Tibial nerve (tissue), 4 donors: Measurements from ENCODE around the gene RPE. TPM values are rescaled to one million over a fixed set of nuclear protein-coding genes. Genes with fewer than 3 reads are reported as not detected.
A peak's percentile ranks its signal among the peaks of the same experiment; 100 is the strongest.

Experiments used
- DNase-seq, 2 donors: peaks; one replicate each; pipeline ENCODE4 v3.0.0-alpha.2; 2019; ENCODE audit warnings: low spot score in 2 of 2
- H3K27ac ChIP-seq, 4 donors: fragments of 200-600 bp; sonication (generic) in 3 of 4; one replicate each; pipeline ENCODE4 v1.5.1; 2017 to 2019; ENCODE audit warnings: mild to moderate bottlenecking in 1 of 4
- H3K27me3 ChIP-seq, 2 donors: fragments of 200-600 bp; sonication (generic) in 1 of 2; one replicate each; pipeline versions ENCODE4 v1.5.1 to v1.6.0; 2017 to 2019
- H3K36me3 ChIP-seq, 3 donors: fragments of 200-600 bp; sonication (generic); one replicate each; pipeline ENCODE4 v1.5.1; 2018 to 2019
- H3K4me1 ChIP-seq, 4 donors: fragments of 200-600 bp; sonication (generic) in 3 of 4; one replicate each; pipeline ENCODE4 v1.5.1; 2017 to 2019
- H3K4me3 ChIP-seq, 4 donors: fragments of 200-600 bp; sonication (generic) in 3 of 4; one replicate each; pipeline ENCODE4 v1.5.1; 2017 to 2019; ENCODE audit warnings: mild to moderate bottlenecking in 1 of 4, moderate library complexity in 1 of 4
- H3K9me3 ChIP-seq, 4 donors: fragments of 200-600 bp; sonication (generic) in 3 of 4; one replicate each; pipeline ENCODE4 v1.5.1; 2017 to 2019
- CTCF ChIP-seq, 5 experiments: fragments of 200-600 bp in 3 of 5; fragments of 450-650 bp in 2 of 5; sonication (generic) in 3 of 5; IDR thresholded peaks; one replicate each; pipeline ENCODE4 v1.5.1; 2016 to 2019; ENCODE audit warnings: antibody characterized with exemption in 5 of 5, mild to moderate bottlenecking in 3 of 5, moderate library complexity in 2 of 5
- EP300 ChIP-seq, 2 donors: sonication (generic); formaldehyde crosslinking; IDR thresholded peaks; one replicate each; pipeline ENCODE4 v1.6.1; 2017; ENCODE audit warnings: antibody characterized with exemption in 2 of 2, mild to moderate bottlenecking in 1 of 2
- POLR2A ChIP-seq, 2 donors: fragments of 450-650 bp; IDR thresholded peaks; one replicate each; pipeline ENCODE4 v1.6.1; 2017; ENCODE audit warnings: antibody characterized with exemption in 2 of 2, mild to moderate bottlenecking in 2 of 2, moderate library complexity in 2 of 2
- WGBS, 2 donors: methylation state at CpG; one replicate each; pipeline ENCODE4 v1.1.5; 2018; 5-methylcytosine and 5-hydroxymethylcytosine counted together
- total RNA-seq, 4 donors: library from RNA; depleted of rRNA; stranded (reverse); fragments of >200 nt; gene quantifications; one replicate each; pipeline ENCODE4 v1.1.0, GENCODE V29; 2016

The RPE gene
- total RNA-seq, 4 donors from 2014 or later, result 42.0 to 83.0 (median 58.5) TPM

GRCh38 chr2:209998596-209998995 is 3.8 kb upstream of the RPE start:
- Histone ChIP-seq H3K4me3 (no peak overlapping the region), H3K4me1 (peaks cover 3 to 11% (median 9%) of the 10 kb centered on the region in 4 donors), H3K27me3 (no peaks in the 10 kb centered on the region), H3K27ac (no peak overlapping the region), H3K36me3 (no peaks in the 10 kb centered on the region), H3K9me3 (no peaks in the 10 kb centered on the region)
- no peak for DNase-seq
- WGBS, 2 donors, result 20 to 26% methylated on average over 1 of the region's 1 CpG
- no peak for TF ChIP-seq POLR2A (IDR thresholded peaks at IDR 0.05)
- TF ChIP-seq CTCF (IDR thresholded peaks at IDR 0.05), result no peak
- TF ChIP-seq EP300 (IDR thresholded peaks at IDR 0.05), result no peak

- Histone ChIP-seq H3K27ac (no peak overlapping the region), H3K9me3 (no peaks in the 10 kb centered on the region), H3K4me1 (peaks cover 8 to 32% (median 19%) of the 10 kb centered on the region in 4 donors), H3K27me3 (no peaks in the 10 kb centered on the region), H3K4me3 (no peak overlapping the region), H3K36me3 (no peaks in the 10 kb centered on the region)
- TF ChIP-seq EP300 (IDR thresholded peaks at IDR 0.05) (no peak), CTCF (IDR thresholded peaks at IDR 0.05) (no peak), POLR2A (IDR thresholded peaks at IDR 0.05) (no peak)
- 94 to 96% methylated on average over 21 to 24 of the region's 32 CpGs for WGBS, 2 donors
- no peak for DNase-seq
Measured at GRCh38 chr2:210000464-210001324, 1.7 kb upstream of the RPE start.

GRCh38 chr2:210003359-210003758 is 921 bp downstream of the RPE start:
- Histone ChIP-seq H3K36me3 (no peaks in the 10 kb centered on the region), H3K4me3 (peak overlapping the region; percentile 51 to 84 (median 73)), H3K9me3 (no peaks in the 10 kb centered on the region), H3K4me1 (peaks cover 8 to 54% (median 22%) of the 10 kb centered on the region in 4 donors), H3K27me3 (no peaks in the 10 kb centered on the region), H3K27ac (peak overlapping the region in 1 of 4 donors; percentile 3)
- WGBS, 2 donors, result 29 to 31% methylated on average over 2 of the region's 2 CpGs
- no peak for TF ChIP-seq EP300 (IDR thresholded peaks at IDR 0.05)
- no peak for TF ChIP-seq CTCF (IDR thresholded peaks at IDR 0.05)
- no peak for TF ChIP-seq POLR2A (IDR thresholded peaks at IDR 0.05)
- DNase-seq, result no peak

- WGBS, 2 donors, result 63% methylated on average over 2 of the region's 2 CpGs
- no peaks in the 10 kb centered on the region for H3K9me3 ChIP-seq
- no peak overlapping the region for H3K27ac ChIP-seq
- TF ChIP-seq CTCF (IDR thresholded peaks at IDR 0.05), result no peak
- H3K36me3 ChIP-seq, result peaks cover 0 to 3% (median 0%) of the 10 kb centered on the region in 3 donors
- no peak overlapping the region for H3K4me3 ChIP-seq
- H3K4me1 ChIP-seq, result peaks cover 8 to 54% (median 22%) of the 10 kb centered on the region in 4 donors
- DNase-seq, result no peak
- no peaks in the 10 kb centered on the region for H3K27me3 ChIP-seq
Measured at GRCh38 chr2:210004881-210005280, 2.4 kb downstream of the RPE start.

GRCh38 chr2:210007895-210008294 is 5.5 kb downstream of the RPE start:
- Histone ChIP-seq H3K9me3 (no peaks in the 10 kb centered on the region), H3K36me3 (peaks cover 0 to 28% (median 0%) of the 10 kb centered on the region in 3 donors), H3K4me1 (peaks cover 8 to 52% (median 17%) of the 10 kb centered on the region in 4 donors), H3K27me3 (no peaks in the 10 kb centered on the region), H3K4me3 (no peak overlapping the region), H3K27ac (no peak overlapping the region)
- 66% methylated on average over 2 of the region's 2 CpGs for WGBS, 2 donors
- peak in 1 of 2 donors; percentile 20 for DNase-seq
- peak in 1 of 2 donors; percentile 43 for TF ChIP-seq EP300 (IDR thresholded peaks at IDR 0.05)
- TF ChIP-seq POLR2A (IDR thresholded peaks at IDR 0.05), result no peak
